ENCODE data around the gene DNAH9.

The DNAH9 gene

DNA sequence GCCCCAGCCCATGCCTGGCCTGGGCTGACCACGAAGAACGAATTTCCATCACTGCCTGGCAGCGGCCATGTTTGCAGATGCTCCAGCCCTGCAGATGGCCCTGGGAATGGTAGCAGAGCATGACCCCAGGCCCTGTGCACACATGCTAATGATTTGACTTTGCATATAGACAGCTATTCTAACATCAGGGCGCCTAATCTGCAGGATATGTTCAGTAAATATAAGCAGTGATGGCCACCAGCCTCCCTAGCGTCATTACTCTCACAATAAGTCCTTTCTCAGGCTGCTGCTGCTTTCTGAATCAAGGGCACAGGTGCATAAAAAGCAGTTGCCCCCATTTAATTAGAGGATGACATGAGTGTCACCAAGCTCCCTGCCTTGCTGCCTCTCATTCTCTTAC lies 24.2 kb downstream of the DNAH9 start:
- H3K36me3 ChIP-seq (ENCODE audit: insufficient read depth): no peaks in the 10 kb centered on the region
- H3K4me1 ChIP-seq (ENCODE audit: low read depth, poor library complexity, severe bottlenecking): no peaks in the 10 kb centered on the region
- no peaks in the 10 kb centered on the region for H3K27me3 ChIP-seq (ENCODE audit: insufficient read depth, low read depth)
- no peaks in the 10 kb centered on the region for H4K20me1 ChIP-seq (ENCODE audit: insufficient read depth)
- no peak overlapping the region for H3K4me2 ChIP-seq
- H3K79me2 ChIP-seq (ENCODE audit: insufficient read depth, low read depth): no peaks in the 10 kb centered on the region
- H3K4me3 ChIP-seq (IDR thresholded peaks at IDR 0.05; ENCODE audit: insufficient read depth, low read depth, low read length): no peak overlapping the region
- H3K9ac ChIP-seq: no peak overlapping the region
- TF ChIP-seq, protein P1, sequence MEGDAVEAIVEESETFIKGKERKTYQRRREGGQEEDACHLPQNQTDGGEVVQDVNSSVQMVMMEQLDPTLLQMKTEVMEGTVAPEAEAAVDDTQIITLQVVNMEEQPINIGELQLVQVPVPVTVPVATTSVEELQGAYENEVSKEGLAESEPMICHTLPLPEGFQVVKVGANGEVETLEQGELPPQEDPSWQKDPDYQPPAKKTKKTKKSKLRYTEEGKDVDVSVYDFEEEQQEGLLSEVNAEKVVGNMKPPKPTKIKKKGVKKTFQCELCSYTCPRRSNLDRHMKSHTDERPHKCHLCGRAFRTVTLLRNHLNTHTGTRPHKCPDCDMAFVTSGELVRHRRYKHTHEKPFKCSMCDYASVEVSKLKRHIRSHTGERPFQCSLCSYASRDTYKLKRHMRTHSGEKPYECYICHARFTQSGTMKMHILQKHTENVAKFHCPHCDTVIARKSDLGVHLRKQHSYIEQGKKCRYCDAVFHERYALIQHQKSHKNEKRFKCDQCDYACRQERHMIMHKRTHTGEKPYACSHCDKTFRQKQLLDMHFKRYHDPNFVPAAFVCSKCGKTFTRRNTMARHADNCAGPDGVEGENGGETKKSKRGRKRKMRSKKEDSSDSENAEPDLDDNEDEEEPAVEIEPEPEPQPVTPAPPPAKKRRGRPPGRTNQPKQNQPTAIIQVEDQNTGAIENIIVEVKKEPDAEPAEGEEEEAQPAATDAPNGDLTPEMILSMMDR (conservative IDR thresholded peaks at IDR 0.05; ENCODE audit: low read depth, low read length): no peak
- H2AFZ ChIP-seq (ENCODE audit: low read depth): no peak overlapping the region
- no peak overlapping the region for H3K27ac ChIP-seq

DNA sequence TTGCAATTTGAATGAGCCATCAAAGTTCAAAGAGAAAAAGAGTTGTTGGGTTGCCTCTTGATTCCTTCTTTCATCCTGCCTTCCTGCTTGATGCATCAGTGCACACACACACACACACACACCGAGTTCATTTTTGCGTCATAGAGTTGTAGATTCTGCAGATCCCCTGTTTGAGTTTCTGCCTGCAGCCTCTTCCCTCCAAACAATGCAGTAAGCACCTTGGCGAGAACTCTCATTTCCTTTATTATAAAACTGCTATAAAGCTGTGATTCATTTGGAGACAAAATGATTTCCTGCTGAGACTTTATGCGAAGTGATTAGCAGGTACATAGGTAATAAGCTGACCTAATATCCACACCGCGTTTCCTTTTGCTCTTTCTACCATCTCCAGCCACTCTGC lies 26.7 kb downstream of the DNAH9 start:
- Histone ChIP-seq H4K20me1 (ENCODE audit: insufficient read depth) (no peaks in the 10 kb centered on the region), H3K4me3 (IDR thresholded peaks at IDR 0.05; ENCODE audit: insufficient read depth, low read depth, low read length) (no peak overlapping the region), H3K27ac (no peak overlapping the region), H3K79me2 (ENCODE audit: insufficient read depth, low read depth) (no peaks in the 10 kb centered on the region), H2AFZ (ENCODE audit: low read depth) (no peak overlapping the region), H3K36me3 (ENCODE audit: insufficient read depth) (no peaks in the 10 kb centered on the region), H3K4me2 (no peak overlapping the region), H3K4me1 (ENCODE audit: low read depth, poor library complexity, severe bottlenecking) (no peaks in the 10 kb centered on the region), H3K9ac (no peak overlapping the region), H3K27me3 (ENCODE audit: insufficient read depth, low read depth) (no peaks in the 10 kb centered on the region)
- TF ChIP-seq, protein P1 (conservative IDR thresholded peaks at IDR 0.05; ENCODE audit: low read depth, low read length): no peak

DNA sequence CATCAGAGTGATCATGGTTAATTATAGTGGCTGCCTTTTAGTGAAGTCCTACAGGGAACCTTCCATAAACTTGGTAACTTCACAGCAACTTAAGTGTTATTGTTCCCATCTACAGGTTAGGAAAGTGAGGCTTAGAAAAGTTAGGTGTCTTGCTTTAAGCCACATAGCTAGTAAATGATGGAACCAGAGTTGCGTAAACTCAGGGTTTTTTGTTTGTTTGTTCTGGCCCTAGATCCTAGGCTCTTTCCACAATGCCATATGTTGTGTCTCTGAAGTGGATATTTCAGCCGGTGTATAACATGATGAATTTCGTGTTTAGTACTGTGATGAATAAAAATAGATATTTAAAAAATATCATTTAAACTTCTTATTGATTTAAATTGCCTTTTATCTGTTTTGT lies 27.6 kb downstream of the DNAH9 start:
- Histone ChIP-seq H3K27me3 (ENCODE audit: insufficient read depth, low read depth) (no peaks in the 10 kb centered on the region), H3K4me2 (no peak overlapping the region), H3K27ac (no peak overlapping the region), H3K79me2 (ENCODE audit: insufficient read depth, low read depth) (no peaks in the 10 kb centered on the region), H3K4me3 (IDR thresholded peaks at IDR 0.05; ENCODE audit: insufficient read depth, low read depth, low read length) (no peak overlapping the region), H2AFZ (ENCODE audit: low read depth) (no peak overlapping the region), H3K9ac (no peak overlapping the region), H4K20me1 (ENCODE audit: insufficient read depth) (no peaks in the 10 kb centered on the region), H3K4me1 (ENCODE audit: low read depth, poor library complexity, severe bottlenecking) (no peaks in the 10 kb centered on the region), H3K36me3 (ENCODE audit: insufficient read depth) (no peaks in the 10 kb centered on the region)
- TF ChIP-seq, protein P1 (conservative IDR thresholded peaks at IDR 0.05; ENCODE audit: low read depth, low read length): no peak

DNA sequence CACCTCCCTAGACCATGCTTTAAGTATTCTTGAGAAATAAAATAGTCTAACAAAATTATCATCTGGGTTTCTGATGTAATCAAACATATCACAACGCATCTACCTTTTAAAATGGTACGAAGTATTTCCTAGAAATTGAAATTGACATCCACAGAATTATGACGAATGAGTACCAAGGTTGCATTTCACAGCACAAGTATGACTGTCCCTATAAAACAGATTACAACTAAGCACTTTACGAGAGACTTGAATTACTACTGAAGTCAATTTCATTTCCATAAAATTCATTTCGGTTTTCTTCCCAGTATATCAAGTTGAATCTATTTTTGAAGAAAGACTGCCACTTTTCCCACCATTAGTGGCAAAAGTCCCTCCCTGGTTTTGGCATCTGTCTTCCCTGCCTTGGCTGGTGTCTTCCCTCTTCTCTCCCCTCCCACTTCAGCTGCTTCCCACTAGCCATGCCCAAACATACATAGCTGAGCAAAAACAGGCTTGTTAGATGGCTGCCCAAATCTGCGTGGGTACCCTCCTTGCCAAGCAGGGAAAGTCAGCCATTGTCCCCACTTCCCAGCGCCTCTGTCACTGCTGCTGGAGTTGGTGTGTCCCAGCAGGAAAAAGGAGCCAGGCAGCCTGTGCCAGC lies 29.2 kb downstream of the DNAH9 start:
- no peaks in the 10 kb centered on the region for H3K4me1 ChIP-seq (ENCODE audit: low read depth, poor library complexity, severe bottlenecking)
- H3K27ac ChIP-seq: no peak overlapping the region
- no peaks in the 10 kb centered on the region for H4K20me1 ChIP-seq (ENCODE audit: insufficient read depth)
- H2AFZ ChIP-seq (ENCODE audit: low read depth): no peak overlapping the region
- H3K36me3 ChIP-seq (ENCODE audit: insufficient read depth): no peaks in the 10 kb centered on the region
- TF ChIP-seq, protein P1 (conservative IDR thresholded peaks at IDR 0.05; ENCODE audit: low read depth, low read length): no peak
- no peaks in the 10 kb centered on the region for H3K27me3 ChIP-seq (ENCODE audit: insufficient read depth, low read depth)
- no peak overlapping the region for H3K9ac ChIP-seq
- no peak overlapping the region for H3K4me3 ChIP-seq (IDR thresholded peaks at IDR 0.05; ENCODE audit: insufficient read depth, low read depth, low read length)
- H3K79me2 ChIP-seq (ENCODE audit: insufficient read depth, low read depth): no peaks in the 10 kb centered on the region
- H3K4me2 ChIP-seq: no peak overlapping the region

Measured in KMS-11 (cell line).